ENCODE measurements around the gene TBX4. TPM values are rescaled to one million over a fixed set of nuclear protein-coding genes. Genes with fewer than 3 reads are reported as not detected.

TBX4 gene
- total and polyA plus RNA-seq, 2 of the 13 experiments (the other 11 are each of a cell fraction or from before 2014, with no cell fraction given) = 0.11 to 1.1 TPM

GRCh38 chr17:61454381-61455323, 2.4 kb downstream of the TBX4 start (continued):
- TF ChIP-seq ZNF790 (CRISPR knock-in tag; IDR thresholded peaks at IDR 0.05; ENCODE audit: borderline replicate concordance) = no peak
- no peak for TF ChIP-seq ESRRA (CRISPR knock-in tag; IDR thresholded peaks at IDR 0.05; ENCODE audit: low read depth)
- TF ChIP-seq HIVEP1 (CRISPR knock-in tag; IDR thresholded peaks at IDR 0.05) = peak; percentile 19; the same call in 1 of the 2 replicates
- TF ChIP-seq ZMAT5 (CRISPR knock-in tag; IDR thresholded peaks at IDR 0.05; ENCODE audit: borderline replicate concordance, low read depth) = no peak
- peak; percentile 91 for TF ChIP-seq ZBTB7B (CRISPR knock-in tag; IDR thresholded peaks at IDR 0.05)
- no peak for TF ChIP-seq ZNF496 (CRISPR knock-in tag; IDR thresholded peaks at IDR 0.05; ENCODE audit: insufficient replicate concordance)
- no peak; the same call in 1 of the 2 replicates for TF ChIP-seq SAFB2 (CRISPR knock-in tag; IDR thresholded peaks at IDR 0.05; ENCODE audit: borderline replicate concordance, low read depth)
- no peak for TF ChIP-seq ZNF597 (CRISPR knock-in tag; IDR thresholded peaks at IDR 0.05)
- peak; percentile 84; the same call in 1 of the 2 replicates for TF ChIP-seq TFDP1 (CRISPR knock-in tag; IDR thresholded peaks at IDR 0.05; ENCODE audit: borderline replicate concordance)
- no peak; the same call in 1 of the 2 replicates for TF ChIP-seq THRA (CRISPR knock-in tag; IDR thresholded peaks at IDR 0.05; ENCODE audit: borderline replicate concordance)
- peak; percentile 41; the same call in 1 of the 2 replicates for TF ChIP-seq MXD4 (CRISPR knock-in tag; IDR thresholded peaks at IDR 0.05)
- TF ChIP-seq ZNF333 (CRISPR knock-in tag; IDR thresholded peaks at IDR 0.05; ENCODE audit: borderline replicate concordance) = no peak
- no peak for TF ChIP-seq IRX3 (CRISPR knock-in tag; IDR thresholded peaks at IDR 0.05; ENCODE audit: borderline replicate concordance, low read depth)
- no peak for TF ChIP-seq POLR2AphosphoS5 (IDR thresholded peaks at IDR 0.05; ENCODE audit: low read depth, low read length)
- peak; percentile 80; the same call in 1 of the 2 replicates for TF ChIP-seq DNMT1 (CRISPR knock-in tag; IDR thresholded peaks at IDR 0.05)
- TF ChIP-seq PAF1 (CRISPR knock-in tag; IDR thresholded peaks at IDR 0.05) = no peak
- no peak for TF ChIP-seq ZBTB37 (CRISPR knock-in tag; IDR thresholded peaks at IDR 0.05)
- peak; percentile 73; the same call in 1 of the 2 replicates for TF ChIP-seq ZHX1 (CRISPR knock-in tag; IDR thresholded peaks at IDR 0.05; ENCODE audit: low read depth)
- peak; percentile 44; the same call in 1 of the 2 replicates for TF ChIP-seq GABPB1 (CRISPR knock-in tag; IDR thresholded peaks at IDR 0.05)

Data from HepG2 (cell line).